Measurements from ENCODE around the gene SSH2. TPM values are rescaled to one million over a fixed set of nuclear protein-coding genes. Genes with fewer than 3 reads are reported as not detected.

SSH2 gene
- total and polyA plus RNA-seq, 2 of the 13 experiments (the other 11 are each of a cell fraction or from before 2014, with no cell fraction given) = 6.0 to 6.4 TPM

GRCh38 chr17:29840884-29841283, 89.1 kb downstream of the SSH2 start:
- TF ChIP-seq ZNF275 (CRISPR knock-in tag; IDR thresholded peaks at IDR 0.05; ENCODE audit: borderline replicate concordance) = no peak
- no peak for TF ChIP-seq ZBTB20 (CRISPR knock-in tag; IDR thresholded peaks at IDR 0.05; ENCODE audit: borderline replicate concordance, low read depth)
- TF ChIP-seq ZBTB42 (CRISPR knock-in tag; IDR thresholded peaks at IDR 0.05) = no peak
- no peak for TF ChIP-seq ZNF724P (CRISPR knock-in tag; IDR thresholded peaks at IDR 0.05; ENCODE audit: borderline replicate concordance)
- TF ChIP-seq ZNF512 (CRISPR knock-in tag; IDR thresholded peaks at IDR 0.05) = no peak
- no peak for TF ChIP-seq HHEX (CRISPR knock-in tag; IDR thresholded peaks at IDR 0.05)
- TF ChIP-seq MTERF4 (CRISPR knock-in tag; IDR thresholded peaks at IDR 0.05) = no peak
- no peak for TF ChIP-seq GABPA (IDR thresholded peaks at IDR 0.05; ENCODE audit: low read depth, low read length)
- TF ChIP-seq GABPA (CRISPR knock-in tag; IDR thresholded peaks at IDR 0.05; ENCODE audit: low read depth) = no peak
- TF ChIP-seq ZSCAN20 (CRISPR knock-in tag; IDR thresholded peaks at IDR 0.05; ENCODE audit: borderline replicate concordance) = no peak
- TF ChIP-seq TAF1 (CRISPR knock-in tag; IDR thresholded peaks at IDR 0.05) = no peak
- no peak for TF ChIP-seq MAF1 (CRISPR knock-in tag; IDR thresholded peaks at IDR 0.05; ENCODE audit: borderline replicate concordance)
- no peak for TF ChIP-seq ZNF143 (CRISPR knock-in tag; IDR thresholded peaks at IDR 0.05)
- no peak for TF ChIP-seq ZNF367 (CRISPR knock-in tag; IDR thresholded peaks at IDR 0.05; ENCODE audit: borderline replicate concordance)
- no peak for TF ChIP-seq LCORL (IDR thresholded peaks at IDR 0.05)
- no peak for TF ChIP-seq LCORL (CRISPR knock-in tag; IDR thresholded peaks at IDR 0.05)
- no peak for TF ChIP-seq ELF1 (CRISPR knock-in tag; IDR thresholded peaks at IDR 0.05)
- TF ChIP-seq ZNF703 (CRISPR knock-in tag; IDR thresholded peaks at IDR 0.05; ENCODE audit: borderline replicate concordance) = no peak
- TF ChIP-seq ZNF576 (CRISPR knock-in tag; IDR thresholded peaks at IDR 0.05) = no peak
- no peak for TF ChIP-seq ZNF205 (CRISPR knock-in tag; IDR thresholded peaks at IDR 0.05)
- no peak for TF ChIP-seq NONO (IDR thresholded peaks at IDR 0.05)
- TF ChIP-seq NONO (CRISPR knock-in tag; conservative IDR thresholded peaks at IDR 0.05) = no peak
- TF ChIP-seq ZFP82 (CRISPR knock-in tag; IDR thresholded peaks at IDR 0.05; ENCODE audit: borderline replicate concordance) = no peak
- Histone ChIP-seq H3K27me3 (ENCODE audit: control insufficient read depth in 1 of 2, insufficient read depth in 2 of 2, low read length in 2 of 2) (no peaks in the 10 kb centered on the region), H3K79me2 (ENCODE audit: insufficient read depth, low read length) (no peaks in the 10 kb centered on the region), H3K4me2 (ENCODE audit: low read depth, low read length) (no peak overlapping the region), H4K20me1 (ENCODE audit: insufficient read depth, low read length) (no peaks in the 10 kb centered on the region), H3K36me3 (replicated peaks in 1 of 2; ENCODE audit: control insufficient read depth in 1 of 2, insufficient read depth in 2 of 2, low read length in 2 of 2) (no peaks in the 10 kb centered on the region), H3K4me3 (replicated peaks in 1 of 3; ENCODE audit: insufficient read depth in 1 of 3, low read depth in 2 of 3, low read length in 3 of 3) (no peak overlapping the region), H3K27ac (ENCODE audit: extremely low read length, insufficient read depth, low read length) (no peak overlapping the region), H3K9ac (ENCODE audit: insufficient read depth, low read depth, low read length) (no peak overlapping the region), H3K9me3 (ENCODE audit: low read length) (no peaks in the 10 kb centered on the region), H2AFZ (ENCODE audit: low read length) (no peak overlapping the region), H3K4me1 (ENCODE audit: insufficient read depth, low read length) (no peaks in the 10 kb centered on the region)
- POLR2A ChIA-PET = no interaction called here
- no peak for FAIRE-seq
- DNase-seq (ENCODE audit: low spot score) = no peak
- ATAC-seq = no peak
- CTCF ChIA-PET (ENCODE audit: low intra/inter-chr PET ratio, low total read pairs) = no interaction called here
- in situ Hi-C loops (cut with HindIII; ENCODE audit: extremely low pct_ligation_motif_present, low pct_unique_long_range_greater_than_20kb) = no loop called here
- intact Hi-C loops (cut with micrococcal nuclease; ENCODE audit: unreplicated experiment) = no loop called here
- BruUV-seq (replicated peaks) = no TSS peak

All from HepG2 (cell line).